NCI-H128 (cell line): Measurements from ENCODE around the gene RRP1.

Experiments
- DNase-seq: peaks from one replicate; lab custom pipeline; 2025; ENCODE audit not compliant: unreplicated experiment; lab: John Stamatoyannopoulos, UW

RRP1 gene

DNA sequence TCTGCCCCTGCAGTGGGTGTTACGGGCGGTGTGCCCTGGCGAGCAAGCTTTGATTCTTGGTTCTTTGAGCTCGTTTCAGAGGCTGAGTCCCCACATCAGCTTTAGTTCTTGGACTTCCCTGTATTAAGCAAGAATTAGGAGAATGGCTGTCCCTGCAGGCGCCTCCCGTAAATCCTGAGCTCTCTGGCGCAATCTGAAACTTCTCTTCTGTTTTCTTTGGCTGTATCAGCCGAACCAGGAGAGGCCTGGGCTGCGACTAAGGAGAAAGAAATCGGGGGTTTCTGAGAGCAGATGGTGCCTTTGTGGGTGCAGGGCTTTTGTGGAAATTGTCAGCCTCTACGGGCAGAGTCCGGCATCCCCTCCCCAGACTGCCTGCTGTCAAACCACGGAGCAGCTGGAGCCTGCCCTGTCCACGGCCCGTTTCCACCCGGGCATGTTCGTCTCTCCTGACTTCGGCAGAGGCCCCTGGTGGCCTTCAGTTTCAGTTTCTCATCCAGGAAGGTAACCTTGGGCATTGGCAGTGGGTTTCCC, 31.2 kb upstream of the RRP1 start:
- DNase-seq = no peak

GRCh38 chr21:43758811-43759210, 30.6 kb upstream of the RRP1 start:
- no peak for DNase-seq

DNA sequence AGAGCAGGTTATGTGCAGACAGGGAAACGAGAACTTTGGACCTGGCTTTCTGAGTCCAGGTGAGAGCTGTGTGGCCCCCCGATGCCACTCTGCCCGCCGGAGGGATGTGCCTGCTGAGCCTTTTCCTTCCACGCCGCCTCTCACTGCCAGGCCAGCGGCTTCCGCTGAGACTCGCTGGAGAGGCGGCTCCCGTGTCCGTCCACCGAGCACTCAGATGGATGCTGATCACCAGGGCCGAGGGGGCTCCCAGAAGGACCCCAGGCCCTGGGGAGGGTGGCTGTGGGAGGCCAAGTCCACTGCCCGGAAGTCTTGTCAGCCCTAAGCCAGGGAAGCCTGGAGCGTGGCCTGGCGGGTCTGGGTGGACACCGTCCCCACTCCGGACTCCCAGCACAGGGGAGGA, 29.7 kb upstream of the RRP1 start:
- DNase-seq = no peak

- no peak for DNase-seq
These were observed 28.9 kb upstream of the RRP1 start for GRCh38 chr21:43760391-43760958.

GRCh38 chr21:43761886-43762285, 27.5 kb upstream of the RRP1 start:
- DNase-seq = no peak

GRCh38 chr21:43762303-43763128, 26.9 kb upstream of the RRP1 start:
- no peak for DNase-seq

GRCh38 chr21:43763901-43764523, 25.4 kb upstream of the RRP1 start:
- DNase-seq = no peak

DNA sequence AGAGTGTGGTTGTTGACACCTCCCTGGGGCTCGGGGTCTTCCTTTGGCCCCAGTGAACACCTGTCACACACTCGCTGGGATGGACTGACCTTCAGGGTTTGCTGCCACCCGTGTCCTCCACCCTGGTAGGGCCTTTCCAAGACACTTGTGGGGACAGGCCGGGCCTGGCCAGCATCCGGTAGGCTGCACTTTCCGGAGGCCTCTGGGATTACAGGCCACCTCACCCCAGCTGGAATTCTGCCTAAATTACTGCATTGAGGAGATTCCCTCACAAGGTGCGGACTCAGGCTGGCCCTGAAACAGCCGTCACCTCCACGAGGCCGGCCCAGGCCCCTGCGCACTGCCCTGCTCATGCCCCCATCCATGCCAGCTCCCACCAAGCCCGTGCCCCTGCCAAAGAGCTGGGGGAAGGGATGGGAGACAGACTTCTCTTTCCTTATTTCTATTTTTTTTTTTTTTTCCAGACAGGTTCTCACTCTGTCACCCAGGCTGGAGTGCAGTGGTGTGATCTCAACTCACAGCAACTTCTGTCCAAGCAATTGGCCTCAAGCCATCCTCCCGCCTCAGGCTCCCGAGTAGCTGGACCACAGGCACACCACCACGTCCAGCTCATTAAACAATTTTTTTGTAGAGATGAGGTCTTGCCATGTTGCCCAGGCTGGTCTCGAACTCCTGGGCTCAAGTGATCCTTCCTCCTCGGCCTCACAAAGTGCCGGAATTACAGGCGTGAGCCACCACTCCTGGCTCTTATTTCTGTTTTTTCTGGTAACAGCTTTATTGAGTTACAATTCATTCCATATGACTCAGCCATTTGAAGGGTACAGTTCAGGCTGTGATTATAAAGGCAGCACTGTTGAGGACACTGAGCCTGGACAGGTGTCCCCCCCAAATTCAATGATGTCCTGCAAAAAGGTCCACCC, 24.5 kb upstream of the RRP1 start:
- no peak for DNase-seq

DNA sequence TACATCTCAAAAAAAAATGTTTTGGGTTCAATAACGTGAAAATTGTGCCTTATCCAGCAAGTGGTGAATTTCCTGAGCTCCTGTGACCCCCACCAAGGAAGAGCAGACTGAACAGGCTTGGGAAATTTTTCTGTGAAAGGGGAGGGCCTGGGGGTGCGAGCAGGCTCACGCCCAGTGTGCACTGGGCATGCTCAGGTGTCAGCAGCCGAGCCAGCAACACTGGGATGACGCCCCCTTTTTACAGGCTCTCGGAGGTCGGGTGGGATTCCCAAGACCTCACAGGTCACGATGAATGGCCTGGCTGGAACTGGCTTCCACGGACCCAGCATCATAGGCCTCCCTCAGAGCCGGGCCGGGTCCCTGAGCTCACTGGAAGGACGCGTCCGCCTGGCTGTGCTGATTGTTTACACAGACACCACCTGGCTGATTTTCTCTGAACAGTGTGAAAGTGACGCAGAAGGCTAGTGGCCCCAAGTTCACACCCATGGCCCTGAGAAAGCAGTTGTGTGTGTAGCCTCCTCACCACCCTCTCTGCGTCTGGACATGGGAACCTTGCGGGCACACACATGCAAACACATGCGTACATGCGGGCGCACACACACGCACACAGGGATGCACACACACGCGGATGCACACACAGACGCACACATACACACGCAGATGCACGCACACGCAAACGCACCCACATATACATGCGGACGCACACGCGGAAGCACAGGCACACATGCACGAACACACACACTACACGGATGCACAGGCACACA, 22.5 kb upstream of the RRP1 start:
- no peak for DNase-seq

DNA sequence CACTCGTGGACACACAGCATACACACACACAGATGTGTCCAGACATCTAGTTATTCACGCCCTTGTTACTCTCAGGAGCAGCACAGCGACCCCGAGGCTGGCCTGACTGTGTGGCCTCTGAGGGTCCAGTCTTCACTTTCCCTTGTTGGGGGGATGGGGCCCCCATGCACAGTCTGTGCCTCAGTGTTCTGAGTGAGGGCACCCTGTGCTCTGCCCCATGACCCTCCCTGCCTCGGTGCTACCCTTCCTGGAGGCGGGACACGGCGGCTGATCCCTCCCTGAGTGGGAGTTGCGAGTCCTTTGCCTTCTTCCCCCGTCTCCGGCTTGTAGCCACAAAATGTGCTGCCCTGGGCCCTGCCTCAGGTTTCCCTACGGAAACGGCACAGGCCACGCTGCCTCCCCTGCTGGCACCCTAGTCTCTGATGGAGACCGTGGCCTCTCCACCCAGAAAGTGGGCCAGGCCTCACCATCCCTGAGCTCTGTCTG, 21.8 kb upstream of the RRP1 start:
- DNase-seq = no peak

DNA sequence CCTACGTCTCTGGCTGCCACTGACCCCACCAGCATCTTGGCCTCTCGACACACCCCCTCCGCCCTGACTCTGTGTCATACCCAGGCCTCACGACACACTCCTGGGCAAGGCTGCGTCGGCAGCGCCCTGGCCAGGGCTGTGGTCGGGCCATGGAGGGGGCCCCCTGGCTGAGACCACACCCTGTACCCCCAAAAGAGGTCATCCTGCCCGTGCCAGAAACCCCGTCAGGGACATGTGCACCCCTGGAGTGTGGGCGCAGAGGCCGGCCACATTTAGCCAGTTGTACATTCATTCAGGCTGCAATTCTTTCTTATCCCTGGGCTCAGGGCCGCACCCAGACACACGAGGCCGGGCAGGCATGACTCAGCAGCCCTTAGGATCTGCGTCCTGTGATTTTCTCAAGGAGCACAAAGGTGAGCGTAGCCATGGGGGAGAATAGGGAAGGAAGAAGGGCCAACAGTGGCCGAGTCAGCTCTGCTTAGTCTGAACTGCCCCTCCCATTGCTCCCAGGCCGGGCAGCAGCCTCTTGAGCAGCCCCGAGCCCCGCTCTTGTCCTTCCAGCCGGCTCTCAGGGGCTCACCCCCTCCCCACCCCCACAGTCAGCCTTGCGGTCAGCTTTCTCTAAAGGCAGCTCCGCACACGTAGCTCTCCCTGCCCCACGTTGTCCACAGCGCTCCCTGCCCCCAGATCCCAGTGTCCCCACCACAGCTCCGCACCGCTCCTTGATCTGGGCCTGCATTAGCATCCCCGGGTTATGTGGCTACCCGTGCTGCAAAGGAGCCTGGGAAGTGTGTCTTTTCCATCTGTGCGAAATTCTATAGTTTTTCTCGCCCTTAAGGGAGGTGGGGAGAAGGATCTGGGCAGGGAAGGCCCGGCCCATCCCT, 21.2 kb upstream of the RRP1 start:
- DNase-seq = no peak

GRCh38 chr21:43768868-43769167, 20.6 kb upstream of the RRP1 start:
- no peak for DNase-seq

DNA sequence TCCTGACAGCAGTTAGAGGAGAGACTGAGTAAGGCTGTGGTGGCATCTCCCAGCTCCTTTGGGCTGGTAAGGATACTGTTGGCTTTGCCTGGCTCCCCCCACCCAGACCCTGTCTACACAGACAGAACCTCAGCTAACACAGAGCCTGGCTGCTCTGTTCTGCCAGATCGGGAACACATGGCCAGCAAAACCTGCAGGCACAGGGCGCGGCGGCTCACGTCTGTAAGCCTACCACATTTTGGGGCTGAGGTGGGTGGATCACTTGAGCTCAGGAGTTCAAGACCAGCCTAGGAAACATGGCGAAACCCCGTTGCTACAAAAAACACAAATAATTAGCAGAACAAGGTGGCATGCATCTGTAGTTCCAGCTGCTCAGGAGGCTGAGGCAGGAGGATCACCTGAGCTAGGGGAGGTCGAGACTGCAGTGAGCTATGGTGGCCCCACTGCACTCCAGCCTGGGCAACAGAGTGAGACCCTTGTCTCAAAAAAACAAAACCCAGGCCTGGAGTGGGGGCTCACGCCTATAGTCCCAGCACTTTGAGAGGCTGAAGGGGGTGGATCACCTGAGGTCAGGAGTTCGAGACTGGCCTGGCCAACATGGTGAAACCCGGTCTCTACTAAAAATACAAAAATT, 19.9 kb upstream of the RRP1 start:
- no peak for DNase-seq

- DNase-seq = no peak
These were observed 19.2 kb upstream of the RRP1 start for GRCh38 chr21:43770066-43770655.

DNA sequence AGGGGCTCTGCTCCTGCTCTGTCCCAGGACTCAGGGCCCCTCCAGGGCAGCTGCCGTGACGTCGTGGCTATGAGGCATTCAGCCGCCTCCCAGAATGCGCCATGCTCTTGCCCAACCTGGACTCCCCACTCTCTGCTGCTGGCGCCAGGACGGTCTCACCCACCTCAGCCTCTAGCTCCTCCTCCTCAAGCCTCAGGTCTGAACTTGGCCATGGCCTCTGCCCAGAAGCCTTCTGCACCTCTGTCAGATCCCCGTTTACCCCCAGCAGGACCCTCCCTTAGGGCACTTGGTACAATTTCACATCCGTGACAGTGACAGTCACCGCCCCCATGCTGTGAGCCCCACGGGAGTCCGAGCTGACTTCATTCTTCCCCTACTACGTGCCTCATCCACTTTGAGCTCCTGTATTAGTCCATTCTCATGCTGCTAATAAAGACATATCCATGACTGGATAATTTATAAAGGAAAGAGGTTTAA, 18.1 kb upstream of the RRP1 start:
- no peak for DNase-seq

DNA sequence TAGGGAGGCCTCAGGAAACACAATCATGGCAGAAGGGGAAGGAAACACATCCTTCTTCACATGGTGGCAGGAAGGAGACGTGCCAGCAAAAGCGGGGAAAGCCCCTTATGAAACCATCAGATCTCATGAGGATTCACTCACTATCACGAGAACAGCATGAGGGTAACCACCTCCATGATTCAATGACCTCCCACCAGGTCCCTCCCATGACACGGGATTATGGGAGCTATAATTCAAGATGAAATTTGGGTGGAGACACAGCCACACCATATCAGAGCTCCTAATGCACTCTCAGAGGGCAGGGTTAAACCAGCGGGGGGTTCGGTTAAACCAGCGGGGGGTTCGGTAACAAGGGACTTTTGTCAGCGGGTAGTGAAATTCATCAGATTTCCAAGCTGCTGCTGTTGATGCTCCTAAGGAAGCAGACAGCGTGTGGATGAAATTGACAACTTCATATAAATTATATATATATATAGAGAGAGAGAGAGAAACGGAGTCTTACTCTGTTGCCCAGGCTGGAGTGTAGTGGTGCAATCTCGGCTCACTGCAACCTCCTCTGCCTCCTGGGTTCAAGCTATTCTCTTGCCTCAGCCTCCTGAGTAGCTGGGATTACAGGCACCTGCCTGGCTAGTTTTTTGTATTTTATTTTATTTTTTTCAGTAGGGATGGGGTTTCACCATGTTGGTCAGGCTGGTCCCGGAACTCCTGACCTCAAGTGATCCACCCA, 17.5 kb upstream of the RRP1 start:
- DNase-seq = no peak

GRCh38 chr21:43772425-43772821, 17.0 kb upstream of the RRP1 start:
- DNase-seq = no peak

- DNase-seq = no peak
These were observed 15.2 kb upstream of the RRP1 start for GRCh38 chr21:43774163-43774562.
